DMS 273 (cell line): Measurements from ENCODE around the gene TBX2.

ENCODE experiments used
- DNase-seq: peaks from one replicate; lab custom pipeline; 2025; ENCODE audit not compliant: unreplicated experiment; lab: John Stamatoyannopoulos, UW

The TBX2 gene

GRCh38 chr17:61401389-61402072, 1.9 kb downstream of the TBX2 start:
- DNase-seq = no peak

GRCh38 chr17:61402073-61402541, 2.5 kb downstream of the TBX2 start:
- no peak for DNase-seq

GRCh38 chr17:61402978-61403800, 3.5 kb downstream of the TBX2 start:
- DNase-seq = peak; percentile 89

GRCh38 chr17:61403801-61404662, 4.4 kb downstream of the TBX2 start:
- no peak for DNase-seq

- no peak for DNase-seq
Measured at GRCh38 chr17:61404663-61404912, 4.9 kb downstream of the TBX2 start.

GRCh38 chr17:61404913-61405685, 5.5 kb downstream of the TBX2 start:
- DNase-seq = no peak

- DNase-seq = no peak
Measured at GRCh38 chr17:61405686-61406536, 6.3 kb downstream of the TBX2 start.

- DNase-seq = no peak
Measured at GRCh38 chr17:61406537-61406845, 6.8 kb downstream of the TBX2 start.

GRCh38 chr17:61406971-61407911, 7.6 kb downstream of the TBX2 start:
- DNase-seq = no peak

GRCh38 chr17:61408151-61409041, 8.8 kb downstream of the TBX2 start:
- DNase-seq = no peak

GRCh38 chr17:61409301-61410112, 9.9 kb downstream of the TBX2 start:
- DNase-seq = peak; percentile 91

GRCh38 chr17:61410141-61411010, 10.7 kb downstream of the TBX2 start:
- no peak for DNase-seq

GRCh38 chr17:61411011-61411260, 11.3 kb downstream of the TBX2 start:
- DNase-seq = no peak

GRCh38 chr17:61411261-61412142, 11.9 kb downstream of the TBX2 start:
- peak; percentile 75 for DNase-seq

GRCh38 chr17:61412143-61412859, 12.7 kb downstream of the TBX2 start:
- DNase-seq = peak; percentile 92
